Keratinocyte (primary cell): ENCODE data around the gene FHOD1. TPM values are rescaled to one million over a fixed set of nuclear protein-coding genes. Genes with fewer than 3 reads are reported as not detected.

Experiments used
- DNase-seq: peaks from one replicate; pipeline ENCODE4 v3.0.0-alpha.2; 2011; ENCODE audit warnings: low read depth, missing footprints, low spot score
- FAIRE-seq: peaks from 2 replicates; lab custom pipeline; 2011; peaks lifted over from hg19 to GRCh38; lab: Jason Lieb, UNC
- H2AFZ ChIP-seq: 2 replicates; pipeline ENCODE4 v1.6.0; 2012; ENCODE audit warnings: low read length, control low read depth, inconsistent platforms; ENCODE audit not compliant: control insufficient read depth
- H3K27ac ChIP-seq: 2 replicates; pipeline ENCODE4 v1.5.1; 2011; ENCODE audit warnings: low read length; ENCODE audit not compliant: control insufficient read depth, insufficient read depth
- H3K27me3 ChIP-seq: 3 replicates; pipeline ENCODE4 v1.6.0; 2011; ENCODE audit warnings: low read length; ENCODE audit not compliant: control insufficient read depth, insufficient read depth; ENCODE audit errors: extremely low read depth
- H3K36me3 ChIP-seq, 2 experiments: 2 replicates in 1 of 2; 3 replicates in 1 of 2; pipeline ENCODE4 v1.5.1; 2011; ENCODE audit warnings: low read length in 2 of 2, mild to moderate bottlenecking in 1 of 2; ENCODE audit not compliant: control insufficient read depth in 2 of 2, insufficient read depth in 2 of 2; ENCODE audit errors: extremely low read depth in 1 of 2
- H3K4me1 ChIP-seq: 3 replicates; pipeline ENCODE4 v1.5.1; 2011; ENCODE audit warnings: low read length; ENCODE audit not compliant: control insufficient read depth, insufficient read depth; ENCODE audit errors: extremely low read depth
- H3K4me2 ChIP-seq: 3 replicates; pipeline ENCODE4 v1.6.0; 2011; ENCODE audit warnings: low read depth, low read length; ENCODE audit not compliant: control insufficient read depth, insufficient read depth; ENCODE audit errors: extremely low read depth
- H3K4me3 ChIP-seq, 3 experiments: fragments of 200-600 bp in 1 of 3; sonication (generic) in 1 of 3; 2 replicates in 2 of 3; 3 replicates in 1 of 3; pipeline ENCODE4 v1.5.1; 2011 to 2016; ENCODE audit warnings: low read length in 3 of 3, mild to moderate bottlenecking in 3 of 3, control low read depth in 2 of 3, inconsistent platforms in 1 of 3, low read depth in 1 of 3, mixed read lengths in 1 of 3, mixed run types in 1 of 3, moderate library complexity in 1 of 3; ENCODE audit not compliant: control insufficient read depth in 2 of 3, insufficient read depth in 2 of 3; ENCODE audit errors: extremely low read depth in 1 of 3
- H3K79me2 ChIP-seq: 2 replicates; pipeline ENCODE4 v1.6.0; 2012; ENCODE audit warnings: low read length; ENCODE audit not compliant: control insufficient read depth, insufficient read depth
- H3K9ac ChIP-seq: 3 replicates; pipeline ENCODE4 v1.6.0; 2011; ENCODE audit warnings: low read length; ENCODE audit not compliant: control insufficient read depth, insufficient read depth; ENCODE audit errors: extremely low read depth
- H3K9me1 ChIP-seq: 3 replicates; pipeline ENCODE4 v1.6.0; 2011; ENCODE audit warnings: low read length; ENCODE audit not compliant: control insufficient read depth, insufficient read depth; ENCODE audit errors: extremely low read depth
- H3K9me3 ChIP-seq: 2 replicates; pipeline ENCODE4 v1.5.1; 2012; ENCODE audit warnings: low read depth, low read length; ENCODE audit not compliant: control insufficient read depth
- H4K20me1 ChIP-seq: 3 replicates; pipeline ENCODE4 v1.6.0; 2011; ENCODE audit warnings: low read length; ENCODE audit not compliant: control insufficient read depth, insufficient read depth; ENCODE audit errors: extremely low read depth
- EZH2 ChIP-seq: IDR thresholded peaks from one replicate; pipeline ENCODE4 v1.6.1; 2012; ENCODE audit warnings: inconsistent platforms, mild to moderate bottlenecking, low read length, moderate library complexity
- dilution Hi-C: fragments of 300-500 bp; cut with MboI; formaldehyde crosslinking; loops from one replicate; pipeline ENCODE4 v1.7.0; 2020; ENCODE audit warnings: low sequenced_read_pairs; ENCODE audit not compliant: extremely low pct_ligation_motif_present
- polyA plus RNA-seq, 5 experiments: library from polyadenylated mRNA; depleted of rRNA in 3 of 5; stranded (reverse) in 3 of 5; stranded (forward) in 1 of 5; unstranded in 1 of 5; fragments of >200 nt; gene quantifications; 1 replicate in 1 of 5; 2 replicates in 3 of 5; 3 replicates in 1 of 5; pipeline versions ENCODE4 v1.2.1 to v1.2.3, GENCODE V29; 2011 to 2012; ENCODE audit warnings: missing spikeins in 2 of 5, low read depth in 1 of 5, low replicate concordance in 1 of 5
- TF ChIP-seq, protein P1 (sequence below), 3 experiments: IDR thresholded peaks in 1 of 3; conservative IDR thresholded peaks in 1 of 3; optimal IDR thresholded peaks in 1 of 3; 2 replicates in 2 of 3; 3 replicates in 1 of 3; pipeline versions ENCODE3 to v1.5.1; 2011; ENCODE audit warnings: low read length in 3 of 3, mild to moderate bottlenecking in 3 of 3, moderate library complexity in 2 of 3, control low read depth in 1 of 3, inconsistent platforms in 1 of 3; ENCODE audit not compliant: insufficient read depth in 2 of 3; ENCODE audit errors: extremely low read depth in 1 of 3

The FHOD1 gene
- polyA plus RNA-seq, 1 donor (not counting 4 experiments of a cell fraction or from before 2014, with no cell fraction given): 29.4 TPM

DNA sequence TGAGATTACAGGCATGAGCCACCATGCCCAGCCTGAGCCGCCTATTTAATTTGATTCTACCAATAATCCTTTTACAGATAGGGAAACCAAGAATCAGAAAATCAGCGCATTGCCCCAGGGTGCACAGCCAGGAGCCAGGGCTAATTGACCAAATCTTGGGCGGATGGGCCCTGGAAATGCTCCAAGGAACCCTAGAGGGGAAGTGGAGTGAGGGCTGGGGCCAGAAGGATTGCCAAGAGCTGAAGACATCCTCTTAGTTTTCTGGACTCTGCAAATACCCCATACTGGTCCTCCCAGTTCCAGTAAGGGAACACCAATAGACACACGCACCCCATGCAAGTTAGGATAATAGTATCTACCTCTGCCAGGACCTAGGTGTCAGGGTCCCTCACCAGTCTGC is 3.8 kb downstream of the FHOD1 start:
- TF ChIP-seq, protein P1, sequence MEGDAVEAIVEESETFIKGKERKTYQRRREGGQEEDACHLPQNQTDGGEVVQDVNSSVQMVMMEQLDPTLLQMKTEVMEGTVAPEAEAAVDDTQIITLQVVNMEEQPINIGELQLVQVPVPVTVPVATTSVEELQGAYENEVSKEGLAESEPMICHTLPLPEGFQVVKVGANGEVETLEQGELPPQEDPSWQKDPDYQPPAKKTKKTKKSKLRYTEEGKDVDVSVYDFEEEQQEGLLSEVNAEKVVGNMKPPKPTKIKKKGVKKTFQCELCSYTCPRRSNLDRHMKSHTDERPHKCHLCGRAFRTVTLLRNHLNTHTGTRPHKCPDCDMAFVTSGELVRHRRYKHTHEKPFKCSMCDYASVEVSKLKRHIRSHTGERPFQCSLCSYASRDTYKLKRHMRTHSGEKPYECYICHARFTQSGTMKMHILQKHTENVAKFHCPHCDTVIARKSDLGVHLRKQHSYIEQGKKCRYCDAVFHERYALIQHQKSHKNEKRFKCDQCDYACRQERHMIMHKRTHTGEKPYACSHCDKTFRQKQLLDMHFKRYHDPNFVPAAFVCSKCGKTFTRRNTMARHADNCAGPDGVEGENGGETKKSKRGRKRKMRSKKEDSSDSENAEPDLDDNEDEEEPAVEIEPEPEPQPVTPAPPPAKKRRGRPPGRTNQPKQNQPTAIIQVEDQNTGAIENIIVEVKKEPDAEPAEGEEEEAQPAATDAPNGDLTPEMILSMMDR (optimal IDR thresholded peaks at IDR 0.05 in 1 of 3, IDR thresholded peaks at IDR 0.05 in 1 of 3, conservative IDR thresholded peaks at IDR 0.05 in 1 of 3; ENCODE audit: extremely low read depth in 1 of 3, insufficient read depth in 2 of 3, low read length in 3 of 3): no peak
- TF ChIP-seq EZH2: no peak
- Histone ChIP-seq H3K9ac (no peak overlapping the region), H4K20me1 (no peaks in the 10 kb centered on the region), H3K79me2 (peaks cover 22% of the 10 kb centered on the region), H3K36me3 (peaks cover 3 to 14% of the 10 kb centered on the region in 2 experiments), H3K27me3 (no peaks in the 10 kb centered on the region), H3K9me1 (peaks cover 2% of the 10 kb centered on the region), H3K4me3 (no peak overlapping the region), H3K27ac (peak overlapping the region; percentile 45), H3K4me2 (peak overlapping the region; percentile 85), H2AFZ (no peak overlapping the region), H3K4me1 (peaks cover 68% of the 10 kb centered on the region), H3K9me3 (no peaks in the 10 kb centered on the region)
- DNase-seq (no peak), FAIRE-seq (no peak)
- dilution Hi-C loops: no loop called here

DNA sequence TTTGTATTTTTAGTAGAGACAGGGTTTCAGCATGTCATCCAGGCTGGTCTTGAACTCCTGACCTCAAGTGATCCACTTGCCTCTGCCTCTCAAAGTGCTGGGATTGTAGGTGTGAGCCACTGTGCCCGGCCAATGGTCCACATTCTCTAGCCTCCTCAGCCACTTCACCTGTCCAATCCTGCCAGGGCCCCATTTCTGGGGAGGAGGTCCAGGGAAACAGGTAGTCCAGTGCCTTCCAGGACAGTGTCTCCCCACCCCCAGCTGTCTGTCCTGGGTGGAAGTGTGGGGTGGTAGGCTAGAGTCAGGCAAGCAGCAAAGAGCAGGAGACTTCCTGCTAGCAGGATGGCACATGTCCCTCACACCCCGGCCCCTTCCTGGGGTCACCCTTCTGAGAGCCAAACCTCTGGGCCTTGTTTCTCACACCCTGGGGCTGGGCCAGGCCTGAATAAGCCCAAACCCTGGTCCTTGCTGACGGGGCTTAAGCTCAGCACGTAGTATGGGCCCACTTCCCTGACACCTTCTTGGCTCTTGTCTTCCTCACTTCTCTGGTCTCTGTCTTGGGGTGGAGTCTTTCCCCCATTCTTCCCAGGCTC is 5.0 kb downstream of the FHOD1 start:
- TF ChIP-seq EZH2: no peak
- TF ChIP-seq, protein P1 (optimal IDR thresholded peaks at IDR 0.05 in 1 of 3, IDR thresholded peaks at IDR 0.05 in 1 of 3, conservative IDR thresholded peaks at IDR 0.05 in 1 of 3; ENCODE audit: extremely low read depth in 1 of 3, insufficient read depth in 2 of 3, low read length in 3 of 3): no peak
- Histone ChIP-seq H3K27ac (peak overlapping the region; percentile 91), H3K9ac (no peak overlapping the region), H4K20me1 (no peaks in the 10 kb centered on the region), H3K9me3 (no peaks in the 10 kb centered on the region), H3K4me2 (peak overlapping the region; percentile 79), H2AFZ (no peak overlapping the region), H3K9me1 (peaks cover 2% of the 10 kb centered on the region), H3K27me3 (no peaks in the 10 kb centered on the region), H3K36me3 (peaks cover 11 to 18% of the 10 kb centered on the region in 2 experiments), H3K4me1 (peaks cover 59% of the 10 kb centered on the region), H3K79me2 (peaks cover 22% of the 10 kb centered on the region), H3K4me3 (no peak overlapping the region)
- dilution Hi-C loops: no loop called here
- DNase-seq: no peak
- FAIRE-seq: no peak
